ENCODE measurements around the gene CAMK4. TPM values are rescaled to one million over a fixed set of nuclear protein-coding genes. Genes with fewer than 3 reads are reported as not detected.
A peak's percentile ranks its signal among the peaks of the same experiment; 100 is the strongest.

Gene CAMK4
- total and polyA plus RNA-seq, 9 of the 15 experiments (the other 6 are each of a cell fraction or from before 2014, with no cell fraction given), result 0.35 TPM; not detected in 8

- TF ChIP-seq MAFG (tag; conservative IDR thresholded peaks at IDR 0.05) (peak; percentile 93), KDM5B (IDR thresholded peaks at IDR 0.05; ENCODE audit: insufficient replicate concordance, low read depth, low read length) (peak; percentile 49), PREB (CRISPR knock-in tag; IDR thresholded peaks at IDR 0.05) (no peak), TEAD4 (IDR thresholded peaks at IDR 0.05; ENCODE audit: low read length) (peak; percentile 84), TEAD4 (CRISPR knock-in tag; IDR thresholded peaks at IDR 0.05; ENCODE audit: borderline replicate concordance) (no peak), NCOA2 (IDR thresholded peaks at IDR 0.05; ENCODE audit: partially characterized antibody in 2 of 2) (no peak), CREM (IDR thresholded peaks at IDR 0.05; ENCODE audit: low read depth) (peak; percentile 94), JUND (IDR thresholded peaks at IDR 0.05; ENCODE audit: borderline replicate concordance, low read depth, low read length) (peak; percentile 93), JUND (tag; IDR thresholded peaks at IDR 0.05; ENCODE audit: borderline replicate concordance, low read depth, low read length) (peak; percentile 85; the same call in 1 of the 3 replicates), BMI1 (IDR thresholded peaks at IDR 0.05; ENCODE audit: low read length) (no peak), CBFA2T3 (IDR thresholded peaks at IDR 0.05) (peak; percentile 50), HINFP (tag; conservative IDR thresholded peaks at IDR 0.05; ENCODE audit: low read depth) (no peak), MBD1 (CRISPR knock-in tag; IDR thresholded peaks at IDR 0.05) (no peak), CREB1 (IDR thresholded peaks at IDR 0.05) (peak; percentile 72), CREB1 (CRISPR knock-in tag; IDR thresholded peaks at IDR 0.05) (no peak), SP1 (CRISPR knock-in tag; IDR thresholded peaks at IDR 0.05) (no peak), TRIM25 (IDR thresholded peaks at IDR 0.05; ENCODE audit: borderline replicate concordance) (no peak), LARP7 (IDR thresholded peaks at IDR 0.05) (0 out of 2 replicates have a peak, but pooled peaks have one; percentile 67), ZBTB17 (CRISPR knock-in tag; IDR thresholded peaks at IDR 0.05) (no peak), EHMT2 (IDR thresholded peaks at IDR 0.05) (peak; percentile 93), FOXJ2 (tag; IDR thresholded peaks at IDR 0.05) (no peak), CCNT2 (IDR thresholded peaks at IDR 0.05; ENCODE audit: borderline replicate concordance, extremely low read depth, insufficient read length, low read depth, low read length) (no peak), ZKSCAN1 (IDR thresholded peaks at IDR 0.05; ENCODE audit: low read depth, low read length) (no peak), NBN (IDR thresholded peaks at IDR 0.05; ENCODE audit: low read depth) (peak; percentile 88), ARID1B (IDR thresholded peaks at IDR 0.05) (peak; percentile 78), ZNF384 (IDR thresholded peaks at IDR 0.05; ENCODE audit: low read depth, low read length) (no peak)
Observed at GRCh38 chr5:111530298-111530740, 306.1 kb downstream of the CAMK4 start (continued).
